Gastrocnemius medialis (tissue), 4 donors: ENCODE data around the gene KCNQ2. TPM values are rescaled to one million over a fixed set of nuclear protein-coding genes. Genes with fewer than 3 reads are reported as not detected.

Source experiments
- ATAC-seq, 2 donors: fragments of 150-250 bp; one replicate each; pipeline ENCODE4 v1.9.1; 2016
- DNase-seq, 2 donors: peaks; one replicate each; pipeline ENCODE4 v3.0.0-alpha.2; 2019
- H3K27ac ChIP-seq, 4 donors: fragments of 200-600 bp; sonication (generic); 1 replicate in 1 of 4; 2 replicates in 3 of 4; pipeline ENCODE4 v1.5.1; 2016 to 2018; ENCODE audit warnings: mild to moderate bottlenecking in 2 of 4, moderate library complexity in 1 of 4
- H3K27me3 ChIP-seq, 3 donors: fragments of 200-600 bp; sonication (generic) in 2 of 3; 1 replicate in 1 of 3; 2 replicates in 2 of 3; pipeline versions ENCODE4 v1.5.1 to v1.6.0; 2016 to 2019; ENCODE audit warnings: mild to moderate bottlenecking in 1 of 3, moderate library complexity in 1 of 3
- H3K36me3 ChIP-seq, 2 donors: fragments of 200-600 bp; sonication (generic) in 1 of 2; one replicate each; pipeline ENCODE4 v1.5.1; 2017 to 2018
- H3K4me1 ChIP-seq, 2 donors: fragments of 200-600 bp; sonication (generic) in 1 of 2; one replicate each; pipeline ENCODE4 v1.5.1; 2016 to 2017; ENCODE audit warnings: mild to moderate bottlenecking in 2 of 2
- H3K4me3 ChIP-seq, 4 donors: fragments of 200-600 bp; sonication (generic) in 3 of 4; 1 replicate in 1 of 4; 2 replicates in 3 of 4; pipeline ENCODE4 v1.5.1; 2016 to 2019; ENCODE audit warnings: mild to moderate bottlenecking in 2 of 4
- H3K9me3 ChIP-seq, 3 donors: fragments of 200-600 bp; sonication (generic) in 2 of 3; 1 replicate in 1 of 3; 2 replicates in 2 of 3; pipeline ENCODE4 v1.5.1; 2016 to 2019
- POLR2A ChIP-seq, 2 donors: fragments of 450-650 bp; IDR thresholded peaks; one replicate each; pipeline ENCODE4 v1.6.1; 2017; ENCODE audit warnings: antibody characterized with exemption in 2 of 2, mild to moderate bottlenecking in 2 of 2, moderate library complexity in 2 of 2
- in situ Hi-C, 4 donors: fragments of 200-750 bp; cut with MboI; loops; one replicate each; pipeline versions ENCODE4 v1.15.0 to v1.8.0; 2017; ENCODE audit warnings: low sequenced_read_pairs in 4 of 4
- intact Hi-C: fragments of 100-400 bp; cut with DNase I; formaldehyde crosslinking; loops from one replicate; pipeline ENCODE4 v1.15.1; 2023; ENCODE audit warnings: low total_unique reads
- total RNA-seq, 4 donors: library from RNA; depleted of rRNA; stranded (reverse); fragments of >200 nt; gene quantifications; one replicate each; pipeline versions ENCODE4 v1.1.0 to v1.2.3, GENCODE V29; 2016
- TF ChIP-seq, protein P1 (sequence below), 5 experiments: fragments of 450-650 bp in 3 of 5; fragments of 200-600 bp in 2 of 5; sonication (generic) in 2 of 5; IDR thresholded peaks in 4 of 5; conservative IDR thresholded peaks in 1 of 5; 1 replicate in 4 of 5; 2 replicates in 1 of 5; pipeline ENCODE4 v1.5.1; 2016 to 2019; ENCODE audit warnings: antibody characterized with exemption in 5 of 5, mild to moderate bottlenecking in 3 of 5, moderate library complexity in 3 of 5

The KCNQ2 gene
- total RNA-seq, 4 donors from 2014 or later: not detected

DNA sequence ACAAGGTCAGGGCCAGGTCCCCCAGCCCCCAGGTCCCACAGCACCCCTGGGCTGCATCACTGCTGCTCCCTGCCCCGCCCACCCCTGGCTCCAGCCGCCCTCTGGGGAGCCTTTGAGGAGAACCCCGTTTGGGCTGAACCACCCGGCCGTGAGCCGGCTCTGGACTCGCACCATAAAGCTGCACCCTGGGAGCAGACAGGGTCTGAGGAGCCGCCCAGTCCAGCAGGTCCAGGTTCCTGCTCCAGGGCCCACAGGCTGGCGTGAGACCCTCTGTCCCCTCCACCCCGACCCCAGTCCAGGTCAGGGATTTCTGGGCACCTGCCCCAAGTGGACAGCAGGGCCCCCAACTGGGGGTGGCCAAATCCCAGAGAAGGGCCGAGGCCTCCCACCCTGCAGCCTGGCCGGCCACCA, 119.6 kb downstream of the KCNQ2 start:
- ATAC-seq (no peak), DNase-seq (no peak)
- H3K27me3 ChIP-seq: peaks cover 7 to 15% (median 13%) of the 10 kb centered on the region in 3 donors
- no peaks in the 10 kb centered on the region for H3K4me1 ChIP-seq
- intact Hi-C loops: no loop called here
- no peaks in the 10 kb centered on the region for H3K36me3 ChIP-seq
- H3K9me3 ChIP-seq: no peaks in the 10 kb centered on the region
- TF ChIP-seq POLR2A (IDR thresholded peaks at IDR 0.05): no peak
- TF ChIP-seq, protein P1, sequence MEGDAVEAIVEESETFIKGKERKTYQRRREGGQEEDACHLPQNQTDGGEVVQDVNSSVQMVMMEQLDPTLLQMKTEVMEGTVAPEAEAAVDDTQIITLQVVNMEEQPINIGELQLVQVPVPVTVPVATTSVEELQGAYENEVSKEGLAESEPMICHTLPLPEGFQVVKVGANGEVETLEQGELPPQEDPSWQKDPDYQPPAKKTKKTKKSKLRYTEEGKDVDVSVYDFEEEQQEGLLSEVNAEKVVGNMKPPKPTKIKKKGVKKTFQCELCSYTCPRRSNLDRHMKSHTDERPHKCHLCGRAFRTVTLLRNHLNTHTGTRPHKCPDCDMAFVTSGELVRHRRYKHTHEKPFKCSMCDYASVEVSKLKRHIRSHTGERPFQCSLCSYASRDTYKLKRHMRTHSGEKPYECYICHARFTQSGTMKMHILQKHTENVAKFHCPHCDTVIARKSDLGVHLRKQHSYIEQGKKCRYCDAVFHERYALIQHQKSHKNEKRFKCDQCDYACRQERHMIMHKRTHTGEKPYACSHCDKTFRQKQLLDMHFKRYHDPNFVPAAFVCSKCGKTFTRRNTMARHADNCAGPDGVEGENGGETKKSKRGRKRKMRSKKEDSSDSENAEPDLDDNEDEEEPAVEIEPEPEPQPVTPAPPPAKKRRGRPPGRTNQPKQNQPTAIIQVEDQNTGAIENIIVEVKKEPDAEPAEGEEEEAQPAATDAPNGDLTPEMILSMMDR (IDR thresholded peaks at IDR 0.05 in 4 of 5, conservative IDR thresholded peaks at IDR 0.05 in 1 of 5): no peak
- H3K4me3 ChIP-seq: no peak overlapping the region
- no peak overlapping the region for H3K27ac ChIP-seq
- in situ Hi-C loops: no loop called here

DNA sequence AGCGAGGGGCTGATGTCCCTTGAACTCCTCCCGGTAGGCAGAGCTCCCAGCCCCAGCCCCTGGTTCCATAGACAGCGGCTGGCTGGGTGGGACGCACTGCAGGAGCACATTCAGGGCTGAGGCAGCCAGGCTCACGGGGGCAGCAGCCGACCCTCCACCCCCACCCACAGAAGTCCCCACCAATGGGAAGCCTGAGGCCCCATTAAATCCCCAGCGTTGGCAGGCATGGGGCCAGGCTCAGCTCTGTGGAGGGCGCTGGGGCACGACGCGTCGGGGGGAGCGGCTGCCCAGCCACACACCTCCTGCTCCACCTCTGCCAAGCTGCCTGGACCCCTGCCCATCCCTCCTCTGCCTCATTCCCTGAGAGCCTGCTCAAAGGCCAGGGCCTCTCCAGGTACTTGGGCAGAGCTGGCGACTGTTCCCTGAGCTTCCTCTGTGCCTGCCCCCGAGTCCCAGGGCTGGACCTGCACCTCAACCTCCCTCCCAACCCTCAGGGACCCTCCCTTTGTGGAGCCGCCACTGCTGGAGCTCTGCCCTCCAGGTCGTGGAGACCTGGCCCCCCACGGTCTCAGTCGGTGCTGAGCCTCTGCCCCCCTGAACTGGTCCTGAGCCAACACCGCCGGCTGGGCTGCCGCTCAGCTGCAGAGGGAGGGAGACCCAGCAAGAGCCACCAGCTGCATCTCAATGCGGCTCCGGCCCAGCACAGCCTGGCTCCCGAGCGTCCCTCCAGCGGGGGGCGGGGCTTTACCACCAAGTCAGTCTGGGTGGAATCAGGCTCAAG, 120.5 kb downstream of the KCNQ2 start:
- ATAC-seq: no peak
- Histone ChIP-seq H3K4me3 (no peak overlapping the region), H3K27ac (no peak overlapping the region), H3K36me3 (no peaks in the 10 kb centered on the region), H3K4me1 (no peaks in the 10 kb centered on the region), H3K27me3 (peaks cover 7 to 17% (median 13%) of the 10 kb centered on the region in 3 donors), H3K9me3 (no peaks in the 10 kb centered on the region)
- in situ Hi-C loops (no loop called here), intact Hi-C loops (no loop called here)
- TF ChIP-seq, protein P1 (IDR thresholded peaks at IDR 0.05 in 4 of 5, conservative IDR thresholded peaks at IDR 0.05 in 1 of 5): no peak
- no peak for TF ChIP-seq POLR2A (IDR thresholded peaks at IDR 0.05)
- no peak for DNase-seq

DNA sequence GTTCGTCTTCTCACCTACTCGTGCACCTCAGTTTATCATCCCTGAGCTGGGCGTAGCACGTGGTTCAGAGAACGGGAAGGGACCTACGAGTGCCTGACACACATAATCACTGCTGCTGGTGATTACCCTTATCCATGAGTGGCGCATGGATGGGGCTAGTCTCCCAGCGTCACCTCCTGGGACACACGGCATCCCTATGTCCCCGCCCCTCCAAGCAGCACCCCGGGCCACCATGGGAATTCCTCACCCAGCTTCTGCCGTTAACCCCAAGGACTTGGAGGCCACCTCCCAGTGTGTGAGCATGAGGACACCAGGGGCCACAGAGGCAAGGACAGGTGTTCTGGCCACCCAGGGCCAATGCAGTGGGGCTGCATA, 121.1 kb downstream of the KCNQ2 start:
- in situ Hi-C loops (no loop called here), intact Hi-C loops (no loop called here)
- Histone ChIP-seq H3K4me3 (no peak overlapping the region), H3K4me1 (no peaks in the 10 kb centered on the region), H3K27ac (no peak overlapping the region), H3K9me3 (no peaks in the 10 kb centered on the region), H3K27me3 (peaks cover 12 to 24% (median 13%) of the 10 kb centered on the region in 3 donors), H3K36me3 (no peaks in the 10 kb centered on the region)
- no peak for TF ChIP-seq POLR2A (IDR thresholded peaks at IDR 0.05)
- TF ChIP-seq, protein P1 (IDR thresholded peaks at IDR 0.05 in 4 of 5, conservative IDR thresholded peaks at IDR 0.05 in 1 of 5): no peak
- ATAC-seq: no peak
- no peak for DNase-seq

DNA sequence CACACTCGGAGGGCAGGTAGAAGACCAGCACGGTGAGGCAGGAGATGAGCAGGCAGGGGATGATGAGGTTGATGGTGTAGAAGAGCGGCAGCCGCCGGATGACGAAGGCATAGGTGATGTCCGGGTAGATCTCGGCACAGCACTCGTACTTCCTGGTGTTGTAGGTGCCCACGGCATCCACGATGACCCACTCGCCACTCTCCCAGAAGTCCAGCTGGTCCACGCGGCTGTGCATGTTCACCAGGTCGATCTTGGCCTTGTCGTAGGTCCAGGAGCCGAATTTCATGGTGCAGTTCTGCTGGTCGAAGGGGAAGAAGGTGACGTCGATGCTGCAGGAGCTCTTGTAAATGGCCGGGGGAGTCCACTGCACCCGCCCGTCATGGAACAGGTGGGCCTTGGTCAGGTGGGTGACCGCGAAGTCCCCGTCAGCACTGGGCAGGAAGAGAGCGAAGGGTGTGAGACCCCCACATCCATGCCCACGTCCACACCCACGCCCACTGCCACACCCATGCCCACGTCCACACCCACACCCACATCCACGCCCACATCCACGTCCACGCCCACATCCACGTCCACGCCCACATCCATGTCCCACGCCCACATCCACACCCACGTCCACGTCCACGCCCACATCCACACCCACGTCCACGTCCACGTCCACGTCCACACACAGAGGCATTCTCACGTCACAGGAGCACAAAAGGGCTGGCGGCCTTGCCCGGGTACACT, 121.7 kb downstream of the KCNQ2 start:
- DNase-seq: no peak
- ATAC-seq: no peak

More for the DNA sequence above, 121.7 kb downstream of the KCNQ2 start:
- no peaks in the 10 kb centered on the region for H3K9me3 ChIP-seq
- H3K36me3 ChIP-seq: no peaks in the 10 kb centered on the region
- TF ChIP-seq POLR2A (IDR thresholded peaks at IDR 0.05): no peak
- TF ChIP-seq, protein P1 (IDR thresholded peaks at IDR 0.05 in 4 of 5, conservative IDR thresholded peaks at IDR 0.05 in 1 of 5): no peak
- no peak overlapping the region for H3K4me3 ChIP-seq
- intact Hi-C loops: no loop called here
- in situ Hi-C loops: no loop called here
- peaks cover 14 to 29% (median 16%) of the 10 kb centered on the region in 3 donors for H3K27me3 ChIP-seq
- H3K4me1 ChIP-seq: no peaks in the 10 kb centered on the region
- H3K27ac ChIP-seq: no peak overlapping the region

Other genes with a start within 250 kb of the KCNQ2 start
- not detected for gene BIRC7, start 236.8 kb downstream of the KCNQ2 start, total RNA-seq
- gene NKAIN4, start 218.2 kb downstream of the KCNQ2 start, total RNA-seq: not detected
- gene ARFGAP1, start 199.8 kb downstream of the KCNQ2 start, total RNA-seq: 10 to 100 TPM; 15.2 to 24.4 (median 18.0) TPM
- gene COL20A1, start 179.5 kb downstream of the KCNQ2 start, total RNA-seq: under 1 TPM in 1 of 4 donors, not detected in 3; 0.23 TPM
- not detected for gene CHRNA4, start 111.3 kb downstream of the KCNQ2 start, total RNA-seq
- 1,000 to 10,000 TPM; 1,736 to 2,603 (median 2,395) TPM for gene EEF1A2, start 26.4 kb upstream of the KCNQ2 start, total RNA-seq
- gene PPDPF, start 48.1 kb upstream of the KCNQ2 start, total RNA-seq: 100 to 1,000 TPM in 1 of 4 donors, 10 to 100 TPM in 3; 50.2 to 207 (median 76.1) TPM
- gene PTK6, start 64.7 kb upstream of the KCNQ2 start, total RNA-seq: under 1 TPM in 1 of 4 donors, not detected in 3; 0.36 TPM
- not detected for gene SRMS, start 75.1 kb upstream of the KCNQ2 start, total RNA-seq
- gene FNDC11, start 81.5 kb upstream of the KCNQ2 start, total RNA-seq: under 1 TPM in 1 of 4 donors, not detected in 3; 0.13 TPM
- 1 to 10 TPM; 1.7 to 6.2 (median 3.6) TPM for gene HELZ2, start 101.6 kb upstream of the KCNQ2 start, total RNA-seq
- gene GMEB2, start 154.4 kb upstream of the KCNQ2 start, total RNA-seq: 10 to 100 TPM in 1 of 4 donors, 1 to 10 TPM in 3; 6.1 to 14.3 (median 6.8) TPM
- gene STMN3, start 180.8 kb upstream of the KCNQ2 start, total RNA-seq: 1 to 10 TPM in 1 of 4 donors, under 1 TPM in 3; 0.51 to 1.9 (median 0.88) TPM
- 1 to 10 TPM; 2.4 to 9.1 (median 6.0) TPM for gene RTEL1, start 185.7 kb upstream of the KCNQ2 start, total RNA-seq
- 1 to 10 TPM; 1.2 to 4.8 (median 3.1) TPM for gene TNFRSF6B, start 224.0 kb upstream of the KCNQ2 start, total RNA-seq
- gene ARFRP1, start 235.3 kb upstream of the KCNQ2 start, total RNA-seq: 10 to 100 TPM; 26.9 to 35.1 (median 27.8) TPM
- 10 to 100 TPM; 13.4 to 20.8 (median 15.5) TPM for gene ZGPAT, start 235.4 kb upstream of the KCNQ2 start, total RNA-seq